Thymus (tissue), 11 donors: ENCODE measurements around the gene PLAC1. TPM values are rescaled to one million over a fixed set of nuclear protein-coding genes. Genes with fewer than 3 reads are reported as not detected.

Source experiments
- DNase-seq, 9 donors: peaks; one replicate each; pipeline ENCODE4 v3.0.0-alpha.2; 2013; ENCODE audit warnings: low spot score in 9 of 9, low read depth in 6 of 9, missing footprints in 1 of 9
- H3K27ac ChIP-seq, 2 donors: one replicate each; pipeline ENCODE4 v1.5.1; 2013; ENCODE audit warnings: control low read depth in 1 of 2, low read depth in 1 of 2, low read length in 1 of 2, mild to moderate bottlenecking in 1 of 2, moderate library complexity in 1 of 2
- H3K27me3 ChIP-seq, 2 donors: one replicate each; pipeline ENCODE4 v1.5.1; 2013; ENCODE audit warnings: low read length in 1 of 2; ENCODE audit not compliant: control insufficient read depth in 2 of 2, insufficient read depth in 1 of 2
- H3K36me3 ChIP-seq, 2 donors: one replicate each; pipeline ENCODE4 v1.5.1; 2013; ENCODE audit warnings: low read length in 1 of 2, mild to moderate bottlenecking in 1 of 2, moderate library complexity in 1 of 2; ENCODE audit not compliant: control insufficient read depth in 2 of 2, insufficient read depth in 2 of 2
- H3K4me1 ChIP-seq, 2 donors: one replicate each; pipeline ENCODE4 v1.5.1; 2013; ENCODE audit warnings: low read length in 2 of 2; ENCODE audit not compliant: control insufficient read depth in 2 of 2, insufficient read depth in 2 of 2
- H3K4me3 ChIP-seq, 2 donors: one replicate each; pipeline ENCODE4 v1.5.1; 2013; ENCODE audit warnings: low read length in 2 of 2, control low read depth in 1 of 2, mild to moderate bottlenecking in 1 of 2
- H3K9me3 ChIP-seq, 2 donors: one replicate each; pipeline ENCODE4 v1.5.1; 2013; ENCODE audit warnings: low read length in 1 of 2, mild to moderate bottlenecking in 1 of 2; ENCODE audit not compliant: control insufficient read depth in 2 of 2, insufficient read depth in 1 of 2
- WGBS: extraction: QIAGEN DNeasy Blood & Tissue Kit; methylation state at CpG from one replicate; pipeline ENCODE4 v1.1.7; 2013; 5-methylcytosine and 5-hydroxymethylcytosine counted together
- polyA plus RNA-seq: library from polyadenylated mRNA; stranded (reverse); fragments of 200-250 nt; gene quantifications from one replicate; pipeline ENCODE4 v1.2.3, GENCODE V29; 2013
- total RNA-seq: library from RNA; stranded (reverse); fragments of 120-200 nt; gene quantifications from one replicate; pipeline ENCODE4 v1.2.4, GENCODE V29; 2013
- donor health status: healthy.

Gene PLAC1
- total and polyA plus RNA-seq, 2 donors: 0.24 to 0.91 TPM

DNA sequence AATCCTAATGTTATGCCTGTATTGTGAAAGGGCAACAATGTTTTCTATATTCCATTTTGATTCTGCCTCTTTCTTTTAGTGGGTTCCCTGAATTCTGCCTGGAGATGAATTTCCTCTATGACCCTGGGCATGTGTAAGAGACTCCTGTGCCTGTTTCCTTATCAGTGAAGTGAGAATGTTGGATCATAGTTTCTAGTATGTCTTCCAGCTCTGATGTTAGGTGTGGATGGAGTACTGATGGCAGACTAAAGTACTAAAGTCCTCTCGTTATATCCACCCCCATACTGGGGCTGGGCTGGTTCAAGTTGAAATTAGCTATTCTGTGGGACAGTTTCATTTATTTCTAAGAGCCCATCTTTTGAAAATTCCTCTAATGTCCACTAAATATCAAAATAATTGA is 29.6 kb downstream of the PLAC1 start:
- H3K27ac ChIP-seq: no peak overlapping the region
- WGBS: 100% methylated on average over 1 of the region's 1 CpG
- no peaks in the 10 kb centered on the region for H3K27me3 ChIP-seq
- no peaks in the 10 kb centered on the region for H3K36me3 ChIP-seq
- H3K9me3 ChIP-seq: no peaks in the 10 kb centered on the region
- no peak overlapping the region for H3K4me3 ChIP-seq
- no peaks in the 10 kb centered on the region for H3K4me1 ChIP-seq
- DNase-seq: no peak

DNA sequence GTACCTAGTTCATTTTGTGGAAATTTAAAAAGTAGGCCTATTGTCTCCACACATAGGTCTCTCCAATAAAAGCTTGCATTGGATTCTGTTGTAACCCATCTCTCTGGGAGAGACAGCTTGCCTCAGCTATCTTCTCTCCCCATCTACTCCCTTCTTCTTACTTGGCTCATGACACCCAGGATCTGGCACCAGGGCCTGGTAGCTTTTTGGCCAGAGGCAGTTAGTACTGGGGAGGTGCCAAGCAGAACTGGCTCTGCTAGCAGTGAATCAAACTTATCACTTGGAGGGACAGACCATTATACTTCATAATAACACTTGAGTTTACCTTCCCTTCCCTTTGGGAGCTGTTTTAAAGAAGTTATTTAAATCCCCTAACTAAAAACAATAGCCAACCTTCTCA is 31.8 kb downstream of the PLAC1 start:
- no peaks in the 10 kb centered on the region for H3K27me3 ChIP-seq
- DNase-seq: no peak
- H3K4me1 ChIP-seq: no peaks in the 10 kb centered on the region
- H3K27ac ChIP-seq: no peak overlapping the region
- no peaks in the 10 kb centered on the region for H3K36me3 ChIP-seq
- H3K4me3 ChIP-seq: no peak overlapping the region
- H3K9me3 ChIP-seq: no peaks in the 10 kb centered on the region

DNA sequence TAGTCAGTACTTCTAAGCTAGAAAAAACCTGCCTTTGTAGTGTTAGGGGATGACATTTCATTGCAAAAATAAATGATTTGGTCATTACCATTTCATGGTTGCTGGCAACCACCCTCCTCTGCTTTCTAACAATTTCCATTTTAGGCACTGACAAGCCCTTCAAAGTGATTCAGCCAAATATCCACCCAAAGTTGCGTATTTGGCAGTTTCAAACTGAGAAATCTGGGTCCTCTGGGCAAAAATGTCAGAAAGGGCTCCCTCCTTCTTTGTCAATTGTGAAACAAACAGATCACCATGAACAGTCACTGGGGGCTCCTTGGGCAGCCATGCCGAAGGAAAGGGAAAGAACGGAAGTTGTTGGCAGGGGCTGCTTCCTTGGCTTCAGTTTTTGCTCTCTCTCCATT is 33.0 kb downstream of the PLAC1 start:
- H3K36me3 ChIP-seq: no peaks in the 10 kb centered on the region
- no peak overlapping the region for H3K4me3 ChIP-seq
- WGBS: 76% methylated on average over 3 of the region's 3 CpGs
- no peak overlapping the region for H3K27ac ChIP-seq
- H3K9me3 ChIP-seq: no peaks in the 10 kb centered on the region
- H3K4me1 ChIP-seq: no peaks in the 10 kb centered on the region
- H3K27me3 ChIP-seq: no peaks in the 10 kb centered on the region
- no peak for DNase-seq

DNA sequence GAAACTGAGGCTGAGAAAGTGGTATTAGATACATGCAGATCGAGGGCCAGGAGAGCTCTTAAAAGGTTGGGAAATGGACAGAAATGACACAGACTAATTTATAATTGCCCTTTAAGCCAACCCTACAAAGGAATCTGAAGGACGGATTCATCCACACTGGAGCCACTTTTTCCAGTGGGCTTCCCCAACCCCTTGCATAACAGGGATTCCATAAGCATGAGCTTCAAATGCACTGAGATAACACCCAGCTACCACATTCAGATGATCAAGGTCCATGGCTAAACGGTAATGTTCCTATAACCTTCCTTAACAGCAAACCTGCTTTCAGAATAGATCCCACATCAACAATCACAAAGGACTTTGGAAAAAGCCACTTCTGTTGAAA is 34.2 kb downstream of the PLAC1 start:
- no peaks in the 10 kb centered on the region for H3K27me3 ChIP-seq
- DNase-seq: no peak
- H3K9me3 ChIP-seq: no peaks in the 10 kb centered on the region
- H3K4me1 ChIP-seq: no peaks in the 10 kb centered on the region
- no peak overlapping the region for H3K27ac ChIP-seq
- no peaks in the 10 kb centered on the region for H3K36me3 ChIP-seq
- WGBS: 91% methylated on average over 3 of the region's 3 CpGs
- H3K4me3 ChIP-seq: no peak overlapping the region

DNA sequence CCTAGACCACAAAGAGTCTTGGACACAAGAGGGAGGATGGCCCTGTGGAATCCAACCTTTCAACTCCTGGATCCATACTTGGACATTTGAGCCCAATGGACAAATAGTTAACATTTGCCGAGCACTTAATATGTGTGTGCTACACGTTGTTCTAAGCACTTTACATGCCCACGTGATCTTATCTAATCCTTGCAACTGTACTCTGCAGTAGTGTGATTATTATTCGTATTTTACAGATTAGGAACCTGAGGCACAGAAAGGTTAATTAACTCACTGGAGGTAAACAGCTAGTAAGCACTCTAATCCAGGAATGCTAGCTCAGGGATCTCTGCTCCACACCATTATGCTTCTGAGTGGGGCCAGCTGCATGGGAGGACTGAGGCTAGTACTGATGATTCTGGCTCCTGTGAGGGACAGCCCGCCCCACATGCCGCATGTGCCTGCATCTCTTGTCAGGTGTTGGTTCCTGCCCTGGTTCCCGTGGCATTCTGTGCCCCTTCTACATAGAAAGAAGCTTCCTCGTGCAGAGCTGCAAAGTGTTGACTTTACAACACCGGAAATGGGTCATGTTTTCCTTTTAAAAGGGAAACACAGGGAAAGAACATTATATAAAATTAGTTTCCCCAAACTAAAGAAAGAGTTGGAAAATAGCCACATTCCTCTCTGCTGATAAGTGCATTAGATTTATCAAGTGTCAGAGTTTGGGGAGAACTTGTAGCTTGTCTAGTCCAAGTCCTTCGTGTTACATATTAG is 34.8 kb downstream of the PLAC1 start:
- H3K4me3 ChIP-seq: no peak overlapping the region
- no peaks in the 10 kb centered on the region for H3K36me3 ChIP-seq
- no peaks in the 10 kb centered on the region for H3K9me3 ChIP-seq
- no peak overlapping the region for H3K27ac ChIP-seq
- 71% methylated on average over 10 of the region's 10 CpGs for WGBS
- no peaks in the 10 kb centered on the region for H3K27me3 ChIP-seq
- no peak for DNase-seq
- H3K4me1 ChIP-seq: no peaks in the 10 kb centered on the region

DNA sequence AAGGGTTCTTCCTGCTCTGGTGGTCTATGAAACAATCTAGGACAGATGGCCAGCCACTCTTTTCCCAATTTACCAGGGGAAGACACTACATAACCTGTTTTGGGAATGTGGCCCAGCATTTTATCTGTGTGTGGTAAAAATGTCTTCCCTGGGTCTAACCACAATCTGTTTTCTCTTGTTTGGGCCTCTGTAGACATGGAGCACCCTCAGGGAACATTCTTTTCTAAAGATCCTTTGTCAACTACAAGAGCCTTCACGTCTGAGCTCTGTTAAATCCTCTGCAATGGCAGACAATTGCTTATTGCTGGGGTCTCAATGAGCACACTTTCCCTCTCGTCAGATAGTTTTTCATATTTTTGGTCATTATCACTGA is 35.5 kb downstream of the PLAC1 start:
- no peaks in the 10 kb centered on the region for H3K27me3 ChIP-seq
- no peaks in the 10 kb centered on the region for H3K36me3 ChIP-seq
- no peak overlapping the region for H3K27ac ChIP-seq
- 97% methylated on average over 2 of the region's 2 CpGs for WGBS
- DNase-seq: no peak
- H3K4me1 ChIP-seq: no peaks in the 10 kb centered on the region
- H3K9me3 ChIP-seq: no peaks in the 10 kb centered on the region
- no peak overlapping the region for H3K4me3 ChIP-seq

DNA sequence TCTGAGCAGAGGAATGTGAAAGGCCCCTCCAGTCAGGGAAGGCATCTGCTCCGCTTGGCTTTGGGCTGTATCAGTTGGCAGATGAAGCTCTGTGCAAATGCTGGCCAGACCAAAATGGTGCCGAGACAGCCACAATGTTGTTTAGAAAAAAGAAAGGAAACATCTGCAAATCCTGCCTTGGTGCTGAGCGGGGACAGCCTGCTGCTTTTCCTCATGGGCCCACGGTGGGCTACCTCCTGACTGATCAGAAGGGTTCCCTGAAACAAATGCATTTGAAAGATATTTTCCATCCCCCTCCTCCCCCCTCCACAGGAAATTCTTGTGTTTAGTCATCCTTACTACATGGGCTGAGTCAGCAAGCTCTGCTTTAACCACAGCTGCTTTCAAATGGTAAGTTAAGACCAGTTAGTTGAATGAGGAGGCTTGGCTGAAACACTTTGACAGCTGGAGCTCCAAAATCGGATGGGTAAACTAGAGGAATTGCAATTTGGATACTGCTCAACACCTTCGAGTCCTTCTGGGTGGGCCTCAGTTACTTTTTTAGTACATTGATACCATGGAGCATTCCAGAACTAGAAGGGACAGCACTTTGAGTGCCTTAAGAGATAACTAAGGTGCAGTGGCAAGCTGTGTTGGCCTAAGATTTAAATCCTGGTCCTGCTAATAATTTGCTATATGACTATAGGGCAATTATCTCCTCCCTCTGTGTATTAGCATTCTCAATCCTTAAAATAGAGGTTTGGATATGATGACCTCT is 36.0 kb downstream of the PLAC1 start:
- no peak overlapping the region for H3K27ac ChIP-seq
- no peaks in the 10 kb centered on the region for H3K4me1 ChIP-seq
- H3K36me3 ChIP-seq: no peaks in the 10 kb centered on the region
- no peak overlapping the region for H3K4me3 ChIP-seq
- 21% methylated on average over 6 of the region's 6 CpGs for WGBS
- peak in 4 of 9 donors; percentile 0 to 30 (median 6) for DNase-seq
- no peaks in the 10 kb centered on the region for H3K27me3 ChIP-seq
- no peaks in the 10 kb centered on the region for H3K9me3 ChIP-seq

DNA sequence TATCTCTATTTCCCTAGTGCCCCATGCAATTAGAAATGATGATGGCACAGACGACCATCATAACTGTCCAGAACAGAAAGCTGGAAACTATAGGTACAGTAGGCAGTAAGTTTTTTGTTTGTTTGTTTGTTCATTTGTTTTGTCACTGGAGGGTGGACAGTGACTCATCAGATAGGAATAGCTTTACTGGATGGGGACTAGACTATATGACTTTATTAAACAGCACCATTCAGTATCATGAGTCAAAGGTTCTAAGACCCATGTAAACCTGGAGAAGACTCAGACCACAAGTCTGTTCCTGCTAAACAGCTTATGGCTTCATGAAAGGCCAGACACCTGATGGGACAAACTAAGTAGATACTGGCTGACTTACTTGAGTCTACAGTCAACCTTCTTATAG is 38.4 kb downstream of the PLAC1 start:
- DNase-seq: no peak
- Histone ChIP-seq H3K9me3 (no peaks in the 10 kb centered on the region), H3K4me1 (no peaks in the 10 kb centered on the region), H3K36me3 (no peaks in the 10 kb centered on the region), H3K4me3 (no peak overlapping the region), H3K27ac (no peak overlapping the region), H3K27me3 (no peaks in the 10 kb centered on the region)
- 97% methylated on average over 1 of the region's 1 CpG for WGBS

DNA sequence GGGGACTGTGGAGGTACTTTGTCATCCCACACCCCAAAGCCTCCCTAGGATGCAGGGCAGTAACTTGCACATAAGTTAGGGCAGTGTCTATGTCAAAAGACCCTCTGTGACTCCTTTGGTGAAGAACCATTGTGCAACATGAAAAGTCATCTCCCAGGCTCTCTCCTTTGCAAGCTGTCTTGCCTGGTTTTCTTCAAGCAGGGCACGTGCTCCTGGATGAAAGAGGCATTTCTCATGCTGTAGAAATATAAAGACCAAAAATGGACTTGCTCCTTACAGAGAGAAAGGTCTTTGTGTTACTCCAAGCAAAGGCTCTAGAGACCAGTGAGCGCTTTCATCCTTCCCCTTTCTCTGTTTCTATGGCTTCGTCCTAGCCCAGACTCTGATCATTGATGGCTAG is 44.9 kb downstream of the PLAC1 start:
- Histone ChIP-seq H3K27ac (no peak overlapping the region), H3K9me3 (no peaks in the 10 kb centered on the region), H3K4me1 (no peaks in the 10 kb centered on the region), H3K36me3 (no peaks in the 10 kb centered on the region), H3K27me3 (no peaks in the 10 kb centered on the region), H3K4me3 (no peak overlapping the region)
- WGBS: 93% methylated on average over 3 of the region's 3 CpGs
- no peak for DNase-seq
